Left kidney (tissue), 2 donors: Measurements from ENCODE around the gene NDUFA12. TPM values are rescaled to one million over a fixed set of nuclear protein-coding genes. Genes with fewer than 3 reads are reported as not detected.

Experiments
- DNase-seq: peaks from one replicate; pipeline ENCODE4 v3.0.0-alpha.2; 2013
- polyA plus RNA-seq: library from polyadenylated mRNA; unstranded; fragments of 120-200 nt; gene quantifications from one replicate; pipeline ENCODE4 v1.2.1, GENCODE V29; 2013; ENCODE audit not compliant: insufficient read length

The NDUFA12 gene
- polyA plus RNA-seq, 1 donor = 107 TPM

GRCh38 chr12:94948232-94948810 lies 55.2 kb downstream of the NDUFA12 start:
- no peak for DNase-seq

GRCh38 chr12:94942663-94943062 lies 60.8 kb downstream of the NDUFA12 start:
- no peak for DNase-seq

- DNase-seq = no peak
These were observed 62.0 kb downstream of the NDUFA12 start for GRCh38 chr12:94941440-94941862.

- DNase-seq = no peak
These were observed 62.7 kb downstream of the NDUFA12 start for GRCh38 chr12:94940771-94941170.

GRCh38 chr12:94938583-94938982 lies 64.9 kb downstream of the NDUFA12 start:
- DNase-seq = no peak

- DNase-seq = no peak
These were observed 72.7 kb downstream of the NDUFA12 start for GRCh38 chr12:94930772-94931171.

- DNase-seq = no peak
These were observed 73.3 kb downstream of the NDUFA12 start for GRCh38 chr12:94930216-94930654.

- DNase-seq = no peak
These were observed 73.7 kb downstream of the NDUFA12 start for GRCh38 chr12:94929780-94930179.

GRCh38 chr12:94925729-94926128 lies 77.8 kb downstream of the NDUFA12 start:
- DNase-seq = no peak

- DNase-seq = no peak
These were observed 78.3 kb downstream of the NDUFA12 start for GRCh38 chr12:94925206-94925605.

GRCh38 chr12:94922561-94922960 lies 80.9 kb downstream of the NDUFA12 start:
- no peak for DNase-seq

Other genes with a start within 250 kb of the NDUFA12 start
- gene NR2C1, start 69.9 kb upstream of the NDUFA12 start, polyA plus RNA-seq = 102 TPM
- 13.9 TPM for gene FGD6, start 213.8 kb upstream of the NDUFA12 start, polyA plus RNA-seq
- gene VEZT, start 214.1 kb upstream of the NDUFA12 start, polyA plus RNA-seq = 94.7 TPM